K562 (cell line): ENCODE measurements around the gene YPEL1. TPM values are rescaled to one million over a fixed set of nuclear protein-coding genes. Genes with fewer than 3 reads are reported as not detected.

Source experiments
- ARID3B ChIP-seq: fragments of 250-450 bp; sonication (Bioruptor Pico); IDR thresholded peaks from 2 replicates; pipeline ENCODE4 v1.4.0; 2020; ENCODE audit warnings: borderline replicate concordance
- BMI1 ChIP-seq: fragments of 150-350 bp; IDR thresholded peaks from 2 replicates; pipeline ENCODE4 v1.6.1; 2014; ENCODE audit warnings: low read length
- E2F1 ChIP-seq: sonication (generic); formaldehyde crosslinking; IDR thresholded peaks from 2 replicates; pipeline ENCODE4 v1.8.1; 2023; ENCODE audit warnings: mild to moderate bottlenecking, missing genetic modification reagents, moderate library complexity
- ETS1 ChIP-seq: conservative IDR thresholded peaks from 2 replicates; pipeline ENCODE4 v1.6.1; 2011; ENCODE audit warnings: low read depth, mild to moderate bottlenecking, low read length; ENCODE audit not compliant: control insufficient read depth
- HNRNPLL ChIP-seq: fragments of 200-400 bp; formaldehyde crosslinking; IDR thresholded peaks from 2 replicates; pipeline ENCODE4 v1.6.1; 2017; ENCODE audit warnings: low read length, low read depth, mild to moderate bottlenecking; ENCODE audit not compliant: poor library complexity, severe bottlenecking
- IRF2 ChIP-seq: sonication (generic); formaldehyde crosslinking; IDR thresholded peaks from 2 replicates; pipeline ENCODE4 v1.8.1; 2022; ENCODE audit warnings: mild to moderate bottlenecking, missing genetic modification reagents
- POLR2G ChIP-seq: fragments of 200-400 bp; formaldehyde crosslinking; IDR thresholded peaks from 2 replicates; pipeline ENCODE4 v1.6.1; 2017; ENCODE audit warnings: low read depth, mild to moderate bottlenecking, antibody characterized with exemption, low read length, moderate library complexity
- PTBP1 ChIP-seq: fragments of 200-400 bp; formaldehyde crosslinking; IDR thresholded peaks from 2 replicates; pipeline ENCODE4 v1.6.1; 2017; ENCODE audit warnings: low read depth, low read length
- SAP30 ChIP-seq: fragments of 200-600 bp; sonication (generic); IDR thresholded peaks from 2 replicates; pipeline ENCODE4 v1.6.1; 2012; ENCODE audit warnings: borderline replicate concordance, low read depth, mild to moderate bottlenecking, moderate library complexity, low read length, control low read depth, inconsistent platforms; ENCODE audit not compliant: insufficient read depth, poor library complexity, severe bottlenecking
- SETDB1 ChIP-seq: IDR thresholded peaks from one replicate; pipeline ENCODE4 v1.6.1; 2012; ENCODE audit warnings: low read length, control low read depth, inconsistent platforms
- SMAD3 ChIP-seq: fragments of 450-650 bp; formaldehyde crosslinking; conservative IDR thresholded peaks from 2 replicates; pipeline ENCODE4 v1.4.0; 2020; ENCODE audit warnings: mild to moderate bottlenecking
- STAT6 ChIP-seq: sonication (generic); formaldehyde crosslinking; IDR thresholded peaks from 2 replicates; pipeline ENCODE4 v1.8.1; 2023; ENCODE audit warnings: mild to moderate bottlenecking, missing genetic modification reagents
- USF1 ChIP-seq: sonication (generic); formaldehyde crosslinking; IDR thresholded peaks from 2 replicates; pipeline ENCODE4 v1.9.0; 2022; ENCODE audit warnings: mild to moderate bottlenecking, missing genetic modification reagents
- YY1 ChIP-seq, 3 experiments: IDR thresholded peaks; 2 replicates each; pipeline ENCODE4 v1.6.1; 2011; ENCODE audit warnings: low read length in 2 of 3, mild to moderate bottlenecking in 2 of 3, moderate library complexity in 2 of 3, borderline replicate concordance in 1 of 3, control low read depth in 1 of 3, low read depth in 1 of 3; ENCODE audit not compliant: insufficient read depth in 3 of 3, insufficient replicate concordance in 2 of 3, control insufficient read depth in 1 of 3, insufficient read length in 1 of 3; ENCODE audit errors: extremely low read depth in 1 of 3
- ZNF274 ChIP-seq: IDR thresholded peaks from 2 replicates; pipeline ENCODE4 v1.6.1; 2011; ENCODE audit warnings: low read depth, mild to moderate bottlenecking, low read length, moderate library complexity, borderline replicate concordance
- ZNF408 ChIP-seq: fragments of 250-450 bp; sonication (Bioruptor Pico); IDR thresholded peaks from 2 replicates; pipeline ENCODE4 v1.4.0; 2020; ENCODE audit warnings: low read depth, mild to moderate bottlenecking, moderate library complexity
- ZNF695 ChIP-seq: fragments of 450-650 bp; formaldehyde crosslinking; IDR thresholded peaks from 2 replicates; pipeline ENCODE4 v1.4.0; 2020; ENCODE audit warnings: mild to moderate bottlenecking, moderate library complexity
- polyA plus RNA-seq, 8 experiments: library from polyadenylated mRNA; depleted of rRNA in 4 of 8; stranded (reverse) in 5 of 8; unstranded in 3 of 8; fragments of >200 nt; fragmentation: Nextera tagmentation in 2 of 8; fragmentation: Illumina TruSeq in 1 of 8; extraction: Ambion mirVana in 2 of 8; extraction: Trizol in 1 of 8; gene quantifications; 2 replicates each; pipeline versions ENCODE4 v1.2.1 to v1.2.3, GENCODE V29; 2011 to 2014; ENCODE audit warnings: inconsistent platforms in 1 of 8, missing spikeins in 1 of 8
- total RNA-seq, 7 experiments: library from RNA; depleted of rRNA in 6 of 7; stranded (reverse); fragments of >200 nt in 6 of 7; fragmentation: Illumina TruSeq in 2 of 7; extraction: Trizol in 2 of 7; gene quantifications; 2 replicates each; pipeline versions ENCODE4 v1.2.1 to v1.2.3, GENCODE V29; 2011 to 2021; ENCODE audit warnings: low replicate concordance in 1 of 7

Gene YPEL1
- total and polyA plus RNA-seq, 9 of the 15 experiments (the other 6 are each of a cell fraction or from before 2014, with no cell fraction given): 0.07 to 2.2 (median 0.46) TPM

GRCh38 chr22:21686634-21687393 is 48.8 kb downstream of the YPEL1 start (continued):
- peak; percentile 92 for TF ChIP-seq STAT6 (CRISPR knock-in tag)
- TF ChIP-seq USF1 (CRISPR knock-in tag): peak; percentile 55
- TF ChIP-seq E2F1 (CRISPR knock-in tag): 0 out of 2 replicates have a peak, but pooled peaks have one; percentile 37
- peak; percentile 25 for TF ChIP-seq SAP30
- TF ChIP-seq YY1 (IDR thresholded peaks at IDR 0.05; ENCODE audit: borderline replicate concordance in 1 of 3, control insufficient read depth in 1 of 3, extremely low read depth in 1 of 3, insufficient read depth in 3 of 3, insufficient read length in 1 of 3, insufficient replicate concordance in 2 of 3, low read depth in 1 of 3, low read length in 2 of 3): peak in 1 of 3 experiments; percentile 23
- TF ChIP-seq ZNF274: no peak
- peak; percentile 77 for TF ChIP-seq POLR2G
- TF ChIP-seq ZNF408 (CRISPR knock-in tag): 0 out of 2 replicates have a peak, but pooled peaks have one; percentile 40
- 0 out of 2 replicates have a peak, but pooled peaks have one; percentile 9 for TF ChIP-seq ARID3B (CRISPR knock-in tag)
- TF ChIP-seq ZNF695 (CRISPR knock-in tag): no peak
- no peak for TF ChIP-seq BMI1
- no peak for TF ChIP-seq PTBP1
- peak; percentile 45; the same call in 1 of the 2 replicates for TF ChIP-seq IRF2 (CRISPR knock-in tag)
- peak; percentile 25 for TF ChIP-seq HNRNPLL
- 0 out of 2 replicates have a peak, but pooled peaks have one; percentile 24 for TF ChIP-seq ETS1
- TF ChIP-seq SETDB1: peak; percentile 55
- TF ChIP-seq SMAD3: no peak
